ENCODE results near the gene ANKRD37. TPM values are rescaled to one million over a fixed set of nuclear protein-coding genes. Genes with fewer than 3 reads are reported as not detected.

Gene ANKRD37
- total and polyA plus RNA-seq, 9 of the 15 experiments (the other 6 are each of a cell fraction or from before 2014, with no cell fraction given) = 1.3 to 53.7 (median 3.6) TPM

DNA sequence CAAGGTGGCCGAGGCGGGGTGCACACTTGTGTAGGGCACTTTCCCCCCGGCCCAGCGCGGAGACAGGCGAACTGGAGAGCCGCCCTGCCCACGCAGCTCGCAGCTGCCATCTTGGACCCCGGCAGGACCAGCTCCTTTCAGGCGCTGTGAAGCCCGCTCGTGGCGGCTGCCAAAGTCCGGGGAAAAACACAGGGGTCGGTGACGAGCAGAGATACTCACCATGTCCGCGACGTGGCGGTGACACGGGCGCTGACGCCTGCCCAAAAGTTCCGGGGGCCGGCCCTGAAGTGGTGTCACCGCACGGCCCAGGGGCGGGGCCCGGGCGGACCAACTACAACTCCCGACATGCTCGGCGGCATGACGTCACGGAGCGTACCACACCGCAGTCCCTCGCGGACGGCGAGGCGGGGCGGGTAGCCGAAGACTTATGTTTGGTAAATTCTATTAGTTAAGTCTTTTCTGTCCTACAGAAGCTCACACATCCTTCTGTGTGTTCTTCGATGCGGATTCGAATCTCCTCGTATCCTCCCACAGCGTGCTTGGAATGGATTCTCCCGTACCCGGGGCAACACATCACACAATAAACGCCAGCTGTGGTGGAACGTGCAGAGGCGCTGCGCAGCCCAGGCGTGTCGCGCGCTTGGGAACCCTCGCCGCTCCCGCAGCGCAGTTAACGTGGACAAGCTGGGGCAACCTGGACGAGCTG, 29.2 kb downstream of the ANKRD37 start, which contains the start of gene UFSP2 (continued):
- TF ChIP-seq, protein P1, sequence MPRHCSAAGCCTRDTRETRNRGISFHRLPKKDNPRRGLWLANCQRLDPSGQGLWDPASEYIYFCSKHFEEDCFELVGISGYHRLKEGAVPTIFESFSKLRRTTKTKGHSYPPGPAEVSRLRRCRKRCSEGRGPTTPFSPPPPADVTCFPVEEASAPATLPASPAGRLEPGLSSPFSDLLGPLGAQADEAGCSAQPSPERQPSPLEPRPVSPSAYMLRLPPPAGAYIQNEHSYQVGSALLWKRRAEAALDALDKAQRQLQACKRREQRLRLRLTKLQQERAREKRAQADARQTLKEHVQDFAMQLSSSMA (CRISPR knock-in tag; IDR thresholded peaks at IDR 0.05) = 0 out of 2 replicates have a peak, but pooled peaks have one; percentile 17
- TF ChIP-seq CXXC5 (CRISPR knock-in tag; IDR thresholded peaks at IDR 0.05) (peak; percentile 93), CCAR2 (IDR thresholded peaks at IDR 0.05; ENCODE audit: low read depth, low read length) (no peak), BMI1 (IDR thresholded peaks at IDR 0.05; ENCODE audit: low read length) (peak; percentile 72; the same call in 1 of the 2 replicates), SAFB2 (IDR thresholded peaks at IDR 0.05; ENCODE audit: borderline replicate concordance, low read depth, low read length, severe bottlenecking) (no peak), FOXK1 (CRISPR knock-in tag; IDR thresholded peaks at IDR 0.05; ENCODE audit: borderline replicate concordance) (0 out of 2 replicates have a peak, but pooled peaks have one; percentile 43), ZBTB34 (CRISPR knock-in tag; IDR thresholded peaks at IDR 0.05) (no peak), TRIM24 (IDR thresholded peaks at IDR 0.05) (no peak), ZBTB7A (IDR thresholded peaks at IDR 0.05; ENCODE audit: borderline replicate concordance, control insufficient read depth, low read depth, low read length) (no peak), ATF6 (CRISPR knock-in tag; IDR thresholded peaks at IDR 0.05) (no peak), PCBP1 (IDR thresholded peaks at IDR 0.05; ENCODE audit: low read depth, low read length, poor library complexity, severe bottlenecking) (peak; percentile 77), E2F8 (IDR thresholded peaks at IDR 0.05; ENCODE audit: low read depth, partially characterized antibody) (peak; percentile 66)
- TF ChIP-seq, protein P2, sequence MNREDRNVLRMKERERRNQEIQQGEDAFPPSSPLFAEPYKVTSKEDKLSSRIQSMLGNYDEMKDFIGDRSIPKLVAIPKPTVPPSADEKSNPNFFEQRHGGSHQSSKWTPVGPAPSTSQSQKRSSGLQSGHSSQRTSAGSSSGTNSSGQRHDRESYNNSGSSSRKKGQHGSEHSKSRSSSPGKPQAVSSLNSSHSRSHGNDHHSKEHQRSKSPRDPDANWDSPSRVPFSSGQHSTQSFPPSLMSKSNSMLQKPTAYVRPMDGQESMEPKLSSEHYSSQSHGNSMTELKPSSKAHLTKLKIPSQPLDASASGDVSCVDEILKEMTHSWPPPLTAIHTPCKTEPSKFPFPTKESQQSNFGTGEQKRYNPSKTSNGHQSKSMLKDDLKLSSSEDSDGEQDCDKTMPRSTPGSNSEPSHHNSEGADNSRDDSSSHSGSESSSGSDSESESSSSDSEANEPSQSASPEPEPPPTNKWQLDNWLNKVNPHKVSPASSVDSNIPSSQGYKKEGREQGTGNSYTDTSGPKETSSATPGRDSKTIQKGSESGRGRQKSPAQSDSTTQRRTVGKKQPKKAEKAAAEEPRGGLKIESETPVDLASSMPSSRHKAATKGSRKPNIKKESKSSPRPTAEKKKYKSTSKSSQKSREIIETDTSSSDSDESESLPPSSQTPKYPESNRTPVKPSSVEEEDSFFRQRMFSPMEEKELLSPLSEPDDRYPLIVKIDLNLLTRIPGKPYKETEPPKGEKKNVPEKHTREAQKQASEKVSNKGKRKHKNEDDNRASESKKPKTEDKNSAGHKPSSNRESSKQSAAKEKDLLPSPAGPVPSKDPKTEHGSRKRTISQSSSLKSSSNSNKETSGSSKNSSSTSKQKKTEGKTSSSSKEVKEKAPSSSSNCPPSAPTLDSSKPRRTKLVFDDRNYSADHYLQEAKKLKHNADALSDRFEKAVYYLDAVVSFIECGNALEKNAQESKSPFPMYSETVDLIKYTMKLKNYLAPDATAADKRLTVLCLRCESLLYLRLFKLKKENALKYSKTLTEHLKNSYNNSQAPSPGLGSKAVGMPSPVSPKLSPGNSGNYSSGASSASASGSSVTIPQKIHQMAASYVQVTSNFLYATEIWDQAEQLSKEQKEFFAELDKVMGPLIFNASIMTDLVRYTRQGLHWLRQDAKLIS (CRISPR knock-in tag; IDR thresholded peaks at IDR 0.05) = no peak

All from K562 (cell line).